HCT116 (cell line): Measurements from ENCODE around the gene FABP1. TPM values are rescaled to one million over a fixed set of nuclear protein-coding genes. Genes with fewer than 3 reads are reported as not detected.

Source experiments
- ATAC-seq: fragments of 200-7000 bp; cut with Tn5 transposase; 2 replicates; pipeline ENCODE4 v1.9.1; 2020; ENCODE audit warnings: mild to moderate bottlenecking, moderate library complexity
- BruUV-seq: library from RNA; stranded (reverse); fragments of 400-500 nt; replicated peaks from 2 replicates; lab custom pipeline; 2021; lab: Mats Ljungman, UMichigan
- CTCF ChIA-PET: fragments of 300-600 bp; sonication (Branson Sonifier 250); formaldehyde crosslinking; loops from one replicate; lab custom pipeline; 2021; ENCODE audit warnings: antibody characterized with exemption; lab: Charles Lee
- POLR2A ChIA-PET: fragments of 300-600, 350-600 bp; sonication (Branson Sonifier 250); formaldehyde crosslinking; loops from one replicate; lab custom pipeline; 2021; ENCODE audit warnings: antibody characterized with exemption; lab: Charles Lee
- RAD21 ChIA-PET, 2 experiments: fragments of 300-600 bp; sonication (Branson Sonifier 250); formaldehyde crosslinking; loops; one replicate each; lab custom pipeline; 2023; ENCODE audit warnings: low total read pairs in 2 of 2; ENCODE audit not compliant: uncharacterized antibody in 2 of 2, unreplicated experiment in 2 of 2, low non-redundant PET in 1 of 2; lab: Charles Lee
- DNase-seq: peaks from one replicate; pipeline ENCODE4 v3.0.0-alpha.2; 2010; ENCODE audit warnings: low read depth, low spot score
- H2AFZ ChIP-seq: fragments of 200-600 bp; shearing (Covaris generic), sonication (generic); 2 replicates; pipeline ENCODE4 v1.6.1; 2017; ENCODE audit warnings: low read depth, mixed run types, mixed read lengths, antibody characterized with exemption, low read length; ENCODE audit not compliant: poor library complexity, severe bottlenecking
- H3K27ac ChIP-seq: 2 replicates; pipeline ENCODE4 v1.5.1; 2012; ENCODE audit warnings: low read depth, low read length
- H3K27me3 ChIP-seq: fragments of 200-600 bp; sonication (generic); 2 replicates; pipeline ENCODE4 v1.6.1; 2016; ENCODE audit warnings: mixed run types, low read length, mixed read lengths; ENCODE audit not compliant: insufficient read depth
- H3K36me3 ChIP-seq, 2 experiments: fragments of 200-500 bp in 1 of 2; fragments of 200-600 bp in 1 of 2; sonication (Bioruptor generic) in 1 of 2; sonication (generic) in 1 of 2; 2 replicates each; pipeline versions ENCODE4 v1.5.1 to v1.6.1; 2014 to 2016; ENCODE audit warnings: low read length in 2 of 2, inconsistent platforms in 1 of 2, mixed read lengths in 1 of 2, mixed run types in 1 of 2; ENCODE audit not compliant: insufficient read depth in 2 of 2, control insufficient read depth in 1 of 2
- H3K4me1 ChIP-seq, 2 experiments: fragments of 200-600 bp in 1 of 2; sonication (generic) in 1 of 2; 2 replicates each; pipeline versions ENCODE4 v1.5.1 to v1.6.1; 2012 to 2017; ENCODE audit warnings: low read length in 2 of 2, inconsistent platforms in 1 of 2, mild to moderate bottlenecking in 1 of 2, mixed read lengths in 1 of 2, mixed run types in 1 of 2, moderate library complexity in 1 of 2; ENCODE audit not compliant: insufficient read depth in 2 of 2, control insufficient read depth in 1 of 2
- H3K4me2 ChIP-seq: fragments of 200-600 bp; sonication (generic); 2 replicates; pipeline ENCODE4 v1.6.1; 2017; ENCODE audit warnings: mixed run types, low read length, mixed read lengths
- H3K4me3 ChIP-seq, 2 experiments: fragments of 200-600 bp in 1 of 2; sonication (generic) in 1 of 2; replicated peaks in 1 of 2; 2 replicates each; pipeline ENCODE4 v1.5.1; 2011 to 2016; ENCODE audit warnings: low read length in 2 of 2, control low read depth in 1 of 2, low read depth in 1 of 2, mild to moderate bottlenecking in 1 of 2, mixed read lengths in 1 of 2, mixed run types in 1 of 2
- H3K79me2 ChIP-seq: fragments of 200-600 bp; sonication (generic); 2 replicates; pipeline ENCODE4 v1.6.1; 2017; ENCODE audit warnings: mild to moderate bottlenecking, mixed run types, low read length, moderate library complexity, mixed read lengths; ENCODE audit not compliant: insufficient read depth
- H3K9ac ChIP-seq: fragments of 200-600 bp; sonication (generic); 2 replicates; pipeline ENCODE4 v1.6.1; 2016; ENCODE audit warnings: low read length, mixed read lengths
- H3K9me2 ChIP-seq: fragments of 200-600 bp; sonication (generic), shearing (Covaris generic); 2 replicates; pipeline ENCODE4 v1.6.1; 2017; ENCODE audit warnings: mixed run types, mild to moderate bottlenecking, moderate library complexity; ENCODE audit not compliant: insufficient read depth
- H3K9me3 ChIP-seq, 2 experiments: fragments of 200-500 bp in 1 of 2; fragments of 200-600 bp in 1 of 2; sonication (Bioruptor generic) in 1 of 2; sonication (generic) in 1 of 2; 2 replicates each; pipeline ENCODE4 v1.6.1; 2014 to 2017; ENCODE audit warnings: low read length in 2 of 2, mixed read lengths in 2 of 2, inconsistent platforms in 1 of 2, low read depth in 1 of 2, mild to moderate bottlenecking in 1 of 2, mixed run types in 1 of 2, moderate library complexity in 1 of 2; ENCODE audit not compliant: control insufficient read depth in 1 of 2, insufficient read depth in 1 of 2
- H4K20me1 ChIP-seq: fragments of 200-600 bp; sonication (generic), shearing (Covaris generic); 2 replicates; pipeline ENCODE4 v1.6.1; 2017; ENCODE audit warnings: mixed run types, mild to moderate bottlenecking, moderate library complexity; ENCODE audit not compliant: insufficient read depth
- ATF3 ChIP-seq: IDR thresholded peaks from 2 replicates; pipeline ENCODE4 v1.6.1; 2012
- CEBPB ChIP-seq: IDR thresholded peaks from 2 replicates; pipeline ENCODE4 v1.6.1; 2012; ENCODE audit warnings: low read depth
- CTCF ChIP-seq, 3 experiments: fragments of 200-600 bp in 1 of 3; sonication (generic) in 1 of 3; IDR thresholded peaks in 2 of 3; conservative IDR thresholded peaks in 1 of 3; 2 replicates each; pipeline ENCODE4 v1.5.1; 2012 to 2017; ENCODE audit warnings: low read depth in 2 of 3, low read length in 2 of 3, antibody characterized with exemption in 1 of 3, borderline replicate concordance in 1 of 3, control low read depth in 1 of 3, mild to moderate bottlenecking in 1 of 3, mixed read lengths in 1 of 3, mixed run types in 1 of 3, moderate library complexity in 1 of 3; ENCODE audit not compliant: insufficient read depth in 1 of 3
- EZH2 ChIP-seq: fragments of 200-600 bp; sonication (generic); IDR thresholded peaks from 2 replicates; pipeline ENCODE4 v1.6.1; 2017; ENCODE audit warnings: antibody characterized with exemption, mixed run types
- EZH2phosphoT487 ChIP-seq: fragments of 200-600 bp; IDR thresholded peaks from 2 replicates; pipeline ENCODE4 v1.6.1; 2018; ENCODE audit warnings: antibody characterized with exemption, borderline replicate concordance
- FOSL1 ChIP-seq: IDR thresholded peaks from 2 replicates; pipeline ENCODE4 v1.6.1; 2012; ENCODE audit warnings: low read depth
- POLR2A ChIP-seq: IDR thresholded peaks from 2 replicates; pipeline ENCODE4 v1.7.0; 2011; ENCODE audit warnings: borderline replicate concordance; ENCODE audit not compliant: insufficient read depth, insufficient read length; ENCODE audit errors: extremely low read depth
- POLR2AphosphoS5 ChIP-seq: IDR thresholded peaks from 2 replicates; pipeline ENCODE4 v1.6.1; 2011; ENCODE audit warnings: mild to moderate bottlenecking, low read depth, low read length, moderate library complexity
- RAD21 ChIP-seq: IDR thresholded peaks from 2 replicates; pipeline ENCODE4 v1.6.1; 2012; ENCODE audit warnings: low read depth, mild to moderate bottlenecking
- SIN3A ChIP-seq: IDR thresholded peaks from 2 replicates; pipeline ENCODE4 v1.6.1; 2012; ENCODE audit warnings: low read depth
- SP1 ChIP-seq: IDR thresholded peaks from 2 replicates; pipeline ENCODE4 v1.6.1; 2012; ENCODE audit warnings: low read depth
- SRF ChIP-seq: IDR thresholded peaks from 2 replicates; pipeline ENCODE4 v1.6.1; 2012; ENCODE audit warnings: low read depth
- TCF7L2 ChIP-seq: IDR thresholded peaks from 2 replicates; pipeline ENCODE4 v1.7.0; 2011; ENCODE audit warnings: borderline replicate concordance, inconsistent platforms; ENCODE audit not compliant: insufficient read depth, insufficient read length; ENCODE audit errors: extremely low read depth
- ZBTB33 ChIP-seq: IDR thresholded peaks from 2 replicates; pipeline ENCODE4 v1.6.1; 2011; ENCODE audit warnings: mild to moderate bottlenecking, low read length, moderate library complexity; ENCODE audit not compliant: insufficient replicate concordance; ENCODE audit errors: extremely low read depth
- ZFX ChIP-seq: fragments of 450-650 bp; IDR thresholded peaks from 2 replicates; pipeline ENCODE4 v1.6.1; 2017
- ZNF274 ChIP-seq: fragments of 200-500 bp; sonication (Bioruptor generic); IDR thresholded peaks from 2 replicates; pipeline ENCODE4 v1.6.1; 2014; ENCODE audit warnings: mild to moderate bottlenecking, low read depth, low read length, inconsistent platforms
- intact Hi-C: fragments of 100-400 bp; cut with micrococcal nuclease; formaldehyde crosslinking; loops from 2 replicates; pipeline ENCODE4 v1.10.0; 2022
- total RNA-seq: library from RNA; stranded (reverse); gene quantifications from one replicate; pipeline ENCODE4 v1.2.1, GENCODE V29; 2021; ENCODE audit not compliant: unreplicated experiment

FABP1 gene
- total RNA-seq, 1 experiment from 2014 or later: 0.61 TPM

GRCh38 chr2:88147145-88147544 lies 19.3 kb upstream of the FABP1 start:
- Histone ChIP-seq H2AFZ (no peak overlapping the region), H3K4me2 (no peak overlapping the region), H3K9me3 (no peaks in the 10 kb centered on the region; a peak in 1 of 4 replicates), H3K9ac (no peak overlapping the region), H3K79me2 (no peaks in the 10 kb centered on the region), H3K4me1 (no peaks in the 10 kb centered on the region), H4K20me1 (no peaks in the 10 kb centered on the region), H3K4me3 (no peak overlapping the region), H3K9me2 (no peaks in the 10 kb centered on the region), H3K36me3 (no peaks in the 10 kb centered on the region), H3K27ac (no peak overlapping the region), H3K27me3 (no peaks in the 10 kb centered on the region)
- DNase-seq (no peak), ATAC-seq (no peak)
- ChIA-PET CTCF (no interaction called here), POLR2A (no interaction called here), RAD21 (no interaction called here)
- intact Hi-C loops: no loop called here
- BruUV-seq: no TSS peak
- TF ChIP-seq RAD21 (no peak), ZBTB33 (no peak), POLR2A (no peak), CTCF (IDR thresholded peaks at IDR 0.05 in 2 of 3, conservative IDR thresholded peaks at IDR 0.05 in 1 of 3; ENCODE audit: borderline replicate concordance in 1 of 3, insufficient read depth in 1 of 3, low read depth in 2 of 3, low read length in 2 of 3) (no peak), ZFX (no peak)

GRCh38 chr2:88146590-88146989 lies 18.7 kb upstream of the FABP1 start:
- DNase-seq: no peak
- POLR2A ChIA-PET: no interaction called here
- Histone ChIP-seq H3K9me2 (no peaks in the 10 kb centered on the region), H3K9ac (no peak overlapping the region), H3K4me2 (no peak overlapping the region), H3K27me3 (no peaks in the 10 kb centered on the region), H2AFZ (no peak overlapping the region), H3K79me2 (no peaks in the 10 kb centered on the region), H3K36me3 (no peaks in the 10 kb centered on the region), H4K20me1 (no peaks in the 10 kb centered on the region), H3K9me3 (no peaks in the 10 kb centered on the region; a peak in 1 of 4 replicates), H3K27ac (no peak overlapping the region), H3K4me1 (no peaks in the 10 kb centered on the region), H3K4me3 (no peak overlapping the region)
- CTCF ChIA-PET: no interaction called here
- BruUV-seq: no TSS peak
- intact Hi-C loops: no loop called here
- RAD21 ChIA-PET: no interaction called here
- ATAC-seq: no peak
- TF ChIP-seq TCF7L2 (no peak), EZH2phosphoT487 (no peak), FOSL1 (no peak), SP1 (no peak), POLR2AphosphoS5 (no peak), EZH2 (no peak), SIN3A (no peak), ZNF274 (no peak), RAD21 (no peak), ATF3 (no peak), SRF (no peak), CEBPB (no peak)
